H4 (cell line): ENCODE data around the gene RAB19. TPM values are rescaled to one million over a fixed set of nuclear protein-coding genes. Genes with fewer than 3 reads are reported as not detected.
"Not testable (repeated sequence)": the region's sequence is repeated elsewhere in the genome, so short reads cannot be mapped to it uniquely, and the experiment has no call there.

Source experiments
- DNase-seq: peaks from one replicate; pipeline ENCODE4 v3.0.0-alpha.2; 2015; ENCODE audit warnings: low spot score
- total RNA-seq: library from RNA; depleted of rRNA; stranded (reverse); fragments of >200 nt; shearing (Covaris generic); gene quantifications from 2 replicates; pipeline ENCODE4 v1.2.3, GENCODE V29; 2014; rRNA removed

RAB19 gene
- total RNA-seq, 1 experiment from 2014 or later, result not detected

DNA sequence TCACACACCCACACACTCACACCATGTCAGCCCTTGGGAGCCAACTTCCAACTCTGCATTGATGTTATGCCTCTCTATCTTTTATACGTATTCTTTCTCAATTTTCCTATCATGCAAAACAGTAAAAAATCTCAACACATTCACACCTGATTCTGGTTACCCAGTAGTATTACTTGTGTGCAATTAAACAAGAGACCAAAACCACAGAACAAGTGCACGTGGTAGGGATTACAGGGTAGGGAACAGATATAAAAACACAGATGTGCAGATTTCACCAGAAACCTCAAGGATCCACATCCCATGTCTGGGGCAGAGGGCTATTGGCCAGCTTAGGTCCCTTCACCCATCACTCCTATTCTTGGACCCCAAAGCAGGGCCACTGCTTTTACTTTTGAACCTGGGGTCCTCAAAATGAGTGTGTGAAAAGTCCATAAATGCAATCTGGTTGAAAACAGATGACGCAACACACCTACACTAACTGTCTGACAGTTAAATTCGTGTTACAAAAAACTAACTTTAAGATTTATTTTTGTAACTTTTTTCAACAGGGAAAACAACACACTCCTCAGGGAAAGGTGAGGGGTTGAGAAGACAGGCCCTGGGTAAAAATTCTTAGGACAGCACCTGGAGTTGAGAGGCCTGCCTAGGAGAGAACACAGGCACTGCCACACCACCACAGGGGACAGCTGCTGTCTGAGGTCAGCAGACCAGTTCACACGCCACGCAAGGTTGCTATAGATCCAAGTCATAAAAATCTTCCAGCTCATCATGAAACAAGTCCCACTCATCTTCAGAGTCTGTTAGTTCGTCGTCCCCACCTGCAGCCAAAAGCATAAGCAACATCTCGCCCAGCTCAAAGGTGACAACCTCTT is 50.2 kb downstream of the RAB19 start:
- DNase-seq, result not testable (repeated sequence)

DNA sequence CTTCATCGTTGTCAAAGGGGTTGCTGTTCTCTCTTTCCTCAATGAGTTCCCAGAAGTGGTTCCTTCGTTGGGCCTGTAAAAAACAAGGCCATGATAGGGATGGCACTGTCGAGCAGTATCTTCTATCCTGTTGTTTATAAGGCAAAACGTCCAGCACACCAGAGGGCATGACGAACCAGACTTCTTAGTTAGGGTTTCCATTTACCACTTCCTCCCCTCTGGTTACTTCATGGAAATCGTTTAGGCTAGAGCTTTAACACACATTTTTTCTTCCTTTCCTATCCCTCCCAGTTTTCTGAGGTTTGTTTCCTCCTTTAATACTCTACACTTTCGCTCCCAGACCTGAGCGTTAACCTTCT is 50.8 kb downstream of the RAB19 start:
- no peak for DNase-seq

DNA sequence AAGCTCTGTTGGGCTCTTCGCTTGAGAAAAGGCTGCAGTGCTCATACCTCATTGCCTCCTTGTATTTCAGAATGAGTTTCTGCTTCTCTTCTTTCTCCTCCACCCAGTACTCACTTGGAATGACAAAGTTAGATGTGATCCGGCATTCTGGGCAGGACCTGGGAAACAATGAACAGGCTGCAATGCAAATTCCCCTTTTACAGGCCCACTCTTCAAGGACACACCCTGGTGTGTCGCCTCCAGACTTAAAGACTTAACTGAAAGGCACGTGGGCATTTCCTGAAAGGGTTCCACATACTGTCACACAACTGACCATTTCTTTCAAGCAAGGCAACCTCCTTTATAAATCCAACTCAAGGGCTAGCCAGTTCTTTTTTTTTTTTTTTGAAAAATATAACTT is 51.9 kb downstream of the RAB19 start:
- no peak for DNase-seq

DNA sequence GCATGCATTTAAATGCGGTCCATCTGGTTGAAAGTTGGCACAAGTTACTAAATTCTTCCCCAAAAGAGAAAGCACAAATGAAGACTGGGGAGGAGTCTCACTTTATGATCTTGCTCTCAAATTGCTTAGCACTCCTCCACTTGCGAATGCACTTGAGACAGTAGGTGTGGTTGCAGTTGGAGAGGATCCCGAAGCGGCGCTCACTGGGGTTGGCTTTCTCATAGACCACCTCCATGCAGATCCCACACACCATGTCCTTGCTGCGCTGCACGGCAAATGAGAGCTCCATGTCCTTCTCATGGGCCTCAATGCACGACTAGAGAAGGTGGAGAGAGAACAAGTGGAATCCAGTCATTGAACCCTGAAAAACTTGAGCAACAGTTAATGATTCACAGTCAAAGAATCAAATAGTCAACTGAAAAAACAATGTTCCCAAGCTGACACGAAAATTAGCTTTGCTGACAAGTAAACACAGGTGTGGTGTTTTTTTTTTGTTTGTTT is 52.7 kb downstream of the RAB19 start:
- DNase-seq, result no peak

- no peak for DNase-seq
Observed at GRCh38 chr7:140458201-140458600, 54.3 kb downstream of the RAB19 start.

GRCh38 chr7:140458916-140459315 is 55.1 kb downstream of the RAB19 start:
- no peak for DNase-seq

DNA sequence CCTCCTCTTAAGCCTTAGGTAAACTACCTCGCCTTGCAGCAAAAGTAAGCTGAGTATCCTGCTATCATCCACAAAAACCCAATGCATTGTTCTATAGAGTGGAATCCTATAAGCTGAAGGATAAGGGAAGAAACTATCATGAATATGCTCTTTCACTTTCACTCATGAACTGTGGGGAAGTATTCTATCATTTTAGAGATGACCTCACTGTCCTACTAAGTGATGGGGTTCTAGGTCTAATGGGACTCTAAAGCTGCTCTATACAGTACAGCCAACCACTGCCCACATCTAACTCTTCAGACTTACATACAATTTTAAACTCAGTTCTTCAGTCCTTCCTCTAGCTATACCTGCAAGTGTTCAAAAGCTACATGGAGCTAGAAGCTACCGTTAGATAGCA is 59.3 kb downstream of the RAB19 start:
- no peak for DNase-seq

DNA sequence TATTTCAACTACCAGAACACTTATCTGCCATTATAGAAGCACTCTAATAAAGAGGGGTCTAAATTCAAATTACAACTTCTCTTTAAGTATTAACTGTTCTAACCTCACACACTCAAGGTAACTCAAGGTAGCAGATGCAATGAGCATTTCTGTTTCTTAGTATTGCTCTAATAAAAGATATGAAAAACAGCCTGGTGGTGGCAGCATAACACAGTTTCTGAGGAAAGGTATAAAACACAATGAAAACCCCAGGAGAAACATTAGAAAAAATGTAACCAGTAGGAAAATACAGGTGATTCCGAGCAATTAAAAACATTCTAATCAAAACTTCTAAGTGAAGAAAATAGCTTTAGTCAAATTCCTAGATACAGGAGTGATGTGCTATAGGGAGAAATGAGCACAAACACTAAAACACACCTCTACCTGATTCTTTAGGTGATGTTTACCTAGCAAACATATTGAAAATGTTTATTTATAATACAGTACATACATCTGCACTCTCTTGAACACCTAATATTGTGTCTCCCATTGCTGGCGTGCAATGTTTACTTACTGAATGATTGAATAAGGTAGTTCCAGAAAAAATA is 72.0 kb downstream of the RAB19 start:
- DNase-seq, result peak; percentile 37

GRCh38 chr7:140476698-140477261 is 72.9 kb downstream of the RAB19 start:
- DNase-seq, result no peak

Other genes starting within 250 kb of the RAB19 start
- 0.49 and 1.0 TPM in 2 replicates for gene KDM7A, start 227.1 kb upstream of the RAB19 start, total RNA-seq
- gene SLC37A3, start 5.5 kb upstream of the RAB19 start, total RNA-seq, result 31.9 and 42.6 TPM in 2 replicates
- 57.9 and 62.8 TPM in 2 replicates for gene MKRN1, start 75.4 kb downstream of the RAB19 start, total RNA-seq
- gene DENND2A, start 236.8 kb downstream of the RAB19 start, total RNA-seq, result 0.77 and 1.7 TPM in 2 replicates